ENCODE data around the gene CCDC85C.

CCDC85C gene

DNA sequence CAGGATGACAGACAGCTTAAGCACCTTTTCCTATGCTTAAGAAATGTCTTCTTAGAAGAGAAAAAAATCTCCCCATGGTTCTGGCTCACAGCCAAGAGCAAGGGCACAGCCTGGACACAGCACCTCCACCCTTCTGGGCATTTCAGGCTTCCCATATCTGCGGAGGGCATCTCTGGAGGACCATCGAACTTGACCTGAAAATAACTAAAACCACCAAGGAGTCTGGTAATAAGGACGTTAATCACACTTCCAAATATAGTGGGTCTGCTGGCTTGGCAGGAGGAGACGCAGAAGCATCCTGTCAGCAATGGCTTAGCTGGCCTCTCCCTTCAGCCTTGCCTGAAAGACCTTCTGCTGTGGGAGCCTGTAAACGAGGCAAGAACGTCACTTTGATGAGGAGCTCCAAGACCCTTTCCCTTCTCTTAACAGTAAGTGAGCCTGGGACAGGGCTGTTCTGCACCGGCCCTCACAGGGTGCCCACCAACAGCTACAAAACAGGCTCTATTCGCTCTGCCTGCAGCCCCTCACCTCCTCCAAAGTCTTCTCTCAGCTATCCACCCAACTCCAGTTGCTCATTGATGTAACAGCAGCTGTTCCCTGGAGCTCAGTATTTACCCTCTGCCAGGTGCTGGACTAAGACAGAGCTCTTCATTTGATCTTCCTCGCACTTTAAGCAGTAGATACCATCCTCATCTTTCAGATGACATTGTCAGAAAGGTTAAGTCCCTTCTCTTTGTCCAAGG is 136.5 kb downstream of the CCDC85C start:
- no peak for DNase-seq

DNA sequence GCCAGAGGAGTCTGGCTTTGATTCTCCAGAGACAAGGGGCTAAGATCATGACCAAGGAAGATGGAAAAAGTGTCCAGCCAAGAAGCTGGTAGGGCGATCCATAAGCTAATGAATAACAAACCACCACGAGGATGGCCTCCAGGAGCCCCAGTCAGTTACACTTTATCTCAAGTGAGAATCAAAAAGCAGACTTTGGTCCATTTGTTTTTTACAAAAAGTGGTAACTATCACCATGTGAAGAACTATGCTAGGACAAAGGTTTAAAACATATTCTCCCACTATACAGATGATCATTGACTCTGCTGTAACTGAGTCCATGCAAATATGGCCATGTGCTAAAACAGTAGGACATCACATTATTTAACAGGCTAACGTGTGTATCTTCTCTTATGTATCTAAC is 137.2 kb downstream of the CCDC85C start:
- no peak for DNase-seq

GRCh38 chr14:99465288-99465687 is 138.7 kb downstream of the CCDC85C start:
- no peak for DNase-seq

DNA sequence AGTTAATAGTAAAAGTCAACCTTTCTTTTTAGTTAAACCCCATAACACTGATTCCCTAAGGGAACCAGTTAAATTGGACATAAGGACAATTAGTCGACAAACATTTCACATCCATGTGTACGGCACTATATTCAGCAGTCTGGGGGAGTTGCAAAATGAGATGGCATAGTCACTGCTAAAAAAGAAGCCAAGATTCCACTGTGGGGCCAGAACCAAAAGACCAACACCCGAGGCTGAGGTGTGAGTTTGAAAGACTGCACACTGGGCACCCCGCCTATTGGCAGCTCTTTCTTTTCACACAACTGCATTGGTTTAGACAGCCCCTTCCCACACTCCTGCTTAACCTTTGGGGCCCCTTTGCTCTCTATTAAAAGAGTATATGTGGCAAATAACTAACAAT is 140.0 kb downstream of the CCDC85C start:
- DNase-seq: no peak

DNA sequence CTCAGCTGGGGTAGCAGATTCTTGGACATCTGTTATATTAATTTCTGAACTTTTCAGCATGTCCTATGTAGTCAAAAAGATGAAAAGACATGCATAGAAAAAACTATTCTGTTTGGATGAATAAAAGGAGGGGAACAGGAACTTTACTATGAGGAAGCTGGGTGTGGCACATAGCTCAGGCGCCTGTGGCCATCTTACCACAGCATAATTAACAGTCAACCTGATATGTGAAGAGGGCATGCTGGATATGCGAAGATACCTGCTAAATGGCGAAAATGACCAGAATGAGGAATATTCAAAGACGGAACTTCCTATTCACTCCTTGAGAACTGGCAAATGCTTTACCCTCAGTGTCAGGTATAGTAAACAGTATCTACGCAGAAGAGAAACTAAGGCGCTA is 141.8 kb downstream of the CCDC85C start:
- no peak for DNase-seq

DNA sequence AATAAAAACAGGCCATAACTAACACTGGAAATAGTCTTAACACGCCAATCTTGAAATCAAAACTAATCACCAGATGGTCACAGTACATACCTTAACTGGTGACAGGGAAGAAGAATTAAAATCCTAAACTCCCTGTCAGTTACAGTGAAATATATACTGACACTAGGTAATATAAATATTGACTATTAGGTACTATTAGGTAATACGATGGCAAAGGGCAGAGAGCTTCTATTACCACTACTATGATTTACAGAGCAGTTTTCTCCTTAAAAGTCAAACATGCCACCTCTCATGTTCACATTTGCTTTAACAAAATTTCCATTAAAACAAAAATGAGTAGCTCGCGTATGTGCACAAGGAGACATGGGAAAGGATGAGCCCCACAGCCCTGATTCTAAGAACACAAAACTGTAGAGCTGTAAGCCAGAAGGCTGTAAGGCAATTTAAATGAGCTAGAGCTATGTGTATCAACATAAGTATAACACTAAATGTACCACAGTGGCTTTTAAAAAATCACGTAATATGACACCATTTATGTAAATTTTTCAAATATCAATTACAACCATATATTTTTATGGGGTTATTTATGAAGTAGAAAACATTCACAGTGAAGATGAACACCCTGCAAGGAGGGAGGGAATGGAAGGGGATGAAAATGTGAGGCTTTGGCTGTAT is 142.5 kb downstream of the CCDC85C start:
- DNase-seq: no peak

- no peak for DNase-seq
These were observed 143.2 kb downstream of the CCDC85C start for GRCh38 chr14:99460793-99461192.

DNA sequence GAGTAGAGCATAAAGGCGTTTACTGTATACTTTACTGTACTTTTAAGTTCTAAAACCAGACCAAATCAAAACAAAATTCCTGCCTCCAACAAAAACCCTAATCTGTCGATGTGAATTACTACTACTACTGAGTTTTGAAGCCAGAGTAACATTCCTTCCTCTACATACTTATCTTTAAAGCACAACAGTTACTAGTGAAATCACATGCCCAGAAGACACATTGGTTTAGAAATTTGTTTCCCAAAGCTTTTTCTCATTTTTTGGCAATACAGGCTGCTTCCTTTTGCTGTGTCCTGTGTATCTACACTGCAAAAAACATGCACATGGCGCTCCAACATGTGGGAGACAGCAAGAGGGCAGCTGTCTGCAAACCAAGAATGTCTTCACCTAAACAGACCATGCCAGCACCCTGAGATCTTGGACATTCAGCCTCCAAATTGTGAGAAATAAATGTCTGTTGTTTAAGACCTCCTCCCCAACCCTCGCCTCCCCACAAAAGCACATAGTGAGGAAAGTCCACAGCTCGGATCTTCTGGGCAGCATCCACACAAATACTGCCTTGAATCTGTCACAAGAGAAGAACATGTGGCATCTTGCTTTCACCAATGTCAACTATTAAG is 144.4 kb downstream of the CCDC85C start:
- DNase-seq: no peak

DNA sequence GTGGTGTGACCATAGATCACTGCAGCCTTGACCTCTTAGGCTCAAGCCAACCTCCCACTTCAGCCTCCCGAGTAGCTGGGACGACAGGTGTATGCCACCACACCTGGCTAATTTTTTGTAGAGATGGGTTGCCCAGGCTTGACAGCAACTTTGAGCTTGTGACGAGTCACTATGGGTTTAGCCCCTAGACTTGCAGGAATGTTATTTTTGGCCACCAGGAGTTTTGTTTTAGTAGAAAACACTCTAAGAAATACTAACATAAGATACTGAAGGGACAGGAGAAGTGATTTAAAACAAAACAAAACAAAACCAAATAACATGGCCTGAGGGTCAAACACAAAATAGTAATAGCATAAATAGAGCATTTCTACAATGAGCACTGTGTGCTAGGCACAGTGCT is 149.8 kb downstream of the CCDC85C start:
- DNase-seq: no peak

DNA sequence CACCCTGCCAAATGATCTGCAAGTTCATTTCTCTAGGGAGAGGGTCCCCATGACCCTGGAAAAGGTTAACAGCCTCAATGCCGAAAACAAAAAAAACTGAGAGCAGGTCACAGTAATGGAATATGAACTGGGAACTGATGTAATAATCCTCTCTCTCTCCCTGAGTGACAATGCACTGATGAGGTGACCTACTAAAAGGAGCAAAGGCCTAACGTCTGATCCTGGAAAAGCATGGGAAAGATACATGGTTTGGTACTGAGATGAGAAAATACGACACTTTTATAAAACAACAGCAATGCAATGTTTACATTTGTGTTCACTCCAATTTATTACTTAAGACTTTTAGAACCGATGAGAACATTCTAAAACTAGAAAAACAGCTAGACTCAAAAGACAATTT is 151.0 kb downstream of the CCDC85C start:
- no peak for DNase-seq

GRCh38 chr14:99451234-99451633 is 152.8 kb downstream of the CCDC85C start:
- no peak for DNase-seq

GRCh38 chr14:99450266-99450665 is 153.7 kb downstream of the CCDC85C start:
- DNase-seq: no peak

All from AML-193 (cell line).